ENCODE measurements around the gene DDI2.
"Not testable (repeated sequence)": the region's sequence is repeated elsewhere in the genome, so short reads cannot be mapped to it uniquely, and the experiment has no call there.

DDI2 gene

DNA sequence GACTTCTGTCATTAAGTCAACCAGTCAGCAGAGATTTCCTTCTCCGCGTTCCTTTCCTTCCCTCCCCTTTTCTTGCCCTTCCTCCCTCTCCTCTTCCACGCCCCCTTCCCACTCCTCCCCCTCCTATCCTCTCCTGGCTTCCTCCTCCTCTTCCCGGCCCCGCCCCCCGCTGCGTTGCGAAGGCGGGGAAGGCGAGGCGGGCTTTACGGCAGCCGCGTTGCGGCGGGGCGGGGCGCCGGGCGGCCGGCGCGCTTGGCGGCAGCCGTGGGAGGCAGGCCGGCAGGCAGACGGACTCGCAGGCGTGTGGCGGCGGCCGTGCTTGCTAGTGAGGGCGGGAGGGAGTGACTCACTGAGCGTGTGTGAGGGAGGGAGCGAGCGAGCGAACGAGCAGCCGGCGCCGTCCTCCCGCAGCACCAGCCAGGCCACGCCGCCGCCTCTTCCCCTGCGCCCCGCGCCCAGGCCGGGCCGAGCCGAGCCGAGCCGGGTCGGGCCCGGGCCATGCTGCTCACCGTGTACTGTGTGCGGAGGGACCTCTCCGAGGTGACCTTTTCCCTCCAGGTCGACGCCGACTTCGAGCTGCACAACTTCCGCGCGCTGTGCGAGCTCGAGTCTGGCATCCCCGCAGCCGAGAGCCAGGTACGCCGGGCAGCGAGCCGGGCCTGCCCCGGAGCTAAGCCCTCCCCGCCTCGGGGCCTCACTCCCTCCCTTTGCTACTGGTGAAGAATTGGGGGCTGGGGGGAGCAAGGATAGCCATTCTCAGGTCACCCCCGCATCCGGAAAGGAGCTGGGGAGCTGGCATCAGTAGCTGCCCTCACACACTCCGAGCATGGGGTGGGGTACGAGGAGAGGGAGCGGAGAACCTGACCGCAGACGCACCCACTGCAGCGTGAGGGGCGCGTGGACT is at the start of gene DDI2:
Gene DDI2, plus strand, starts transcription at position 286 of the 904 bp plus-strand sequence. Its CDS starts 213 bp downstream, at position 499.
- peak; percentile 61 to 99 for DNase-seq

DNA sequence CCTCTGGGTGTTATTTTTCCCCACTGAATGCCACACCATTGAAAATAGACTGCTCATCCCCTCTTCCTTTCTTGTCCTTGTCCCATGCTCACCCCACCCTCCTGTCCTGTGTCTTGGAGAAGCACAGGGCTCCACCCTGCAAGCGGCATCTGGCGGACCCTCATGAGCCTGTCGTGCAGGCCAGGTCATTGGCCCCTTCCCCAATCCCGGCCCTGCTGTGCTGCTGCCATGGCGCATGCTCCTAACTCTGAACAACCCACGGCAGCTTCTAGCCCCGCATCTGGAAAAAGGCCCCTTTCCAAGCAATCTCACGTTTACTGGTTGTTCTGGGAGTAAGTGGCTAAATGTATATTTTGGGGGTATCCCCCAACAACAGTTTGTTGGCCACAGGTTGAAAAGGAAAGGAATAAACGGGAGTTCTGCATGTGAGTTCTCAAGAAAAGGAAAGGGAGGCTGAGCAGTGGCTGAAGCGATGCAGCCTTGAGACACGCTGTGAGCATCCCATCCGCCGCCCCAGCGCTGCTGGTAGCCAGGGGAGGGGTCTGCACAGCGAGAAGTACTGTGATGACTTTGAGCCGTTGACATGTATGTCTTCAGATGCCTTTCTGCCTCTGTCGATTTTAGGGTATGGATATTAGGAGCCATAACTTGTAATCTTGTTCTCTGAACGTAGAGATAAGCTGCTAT is 48.7 kb upstream of the DDI2 start:
- DNase-seq = no peak

DNA sequence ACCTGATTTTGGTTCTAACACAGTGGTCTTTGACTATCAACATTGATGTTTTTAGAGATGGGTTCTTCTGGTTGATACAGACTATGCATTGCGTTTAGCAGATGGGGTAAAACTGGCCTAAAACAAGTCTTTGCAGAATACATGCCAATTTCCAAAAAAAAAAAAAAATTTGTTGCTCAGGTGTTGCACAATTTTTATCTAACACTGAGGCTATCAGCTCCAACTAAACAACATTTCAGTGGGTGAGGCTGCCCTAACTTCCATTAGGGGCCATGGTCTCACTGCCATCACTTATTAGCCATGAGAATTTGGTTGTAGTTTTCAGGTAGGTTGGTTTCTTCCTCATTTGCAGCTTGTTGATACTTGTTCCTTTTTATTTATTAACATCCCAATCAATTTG is 46.4 kb upstream of the DDI2 start:
- DNase-seq = no peak

DNA sequence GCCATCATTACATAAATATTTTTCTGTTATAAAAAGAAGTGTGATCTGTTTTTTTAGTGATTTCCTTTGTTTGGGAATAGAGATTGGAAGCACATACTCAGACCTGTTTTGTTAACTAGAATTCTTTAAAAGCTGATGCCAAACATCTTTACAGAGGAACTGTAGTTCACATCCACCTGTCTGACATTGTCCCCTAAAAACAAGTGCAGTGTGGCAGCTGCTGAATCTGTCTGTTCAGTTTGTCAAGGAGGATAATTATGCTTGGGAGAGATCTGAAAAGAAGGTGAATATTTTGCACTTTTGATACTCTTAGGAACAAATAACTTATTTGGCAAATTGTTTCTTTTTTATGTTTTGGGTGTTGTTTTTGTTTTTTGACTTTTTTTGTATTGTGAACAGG is 46.0 kb upstream of the DDI2 start:
- no peak for DNase-seq

DNA sequence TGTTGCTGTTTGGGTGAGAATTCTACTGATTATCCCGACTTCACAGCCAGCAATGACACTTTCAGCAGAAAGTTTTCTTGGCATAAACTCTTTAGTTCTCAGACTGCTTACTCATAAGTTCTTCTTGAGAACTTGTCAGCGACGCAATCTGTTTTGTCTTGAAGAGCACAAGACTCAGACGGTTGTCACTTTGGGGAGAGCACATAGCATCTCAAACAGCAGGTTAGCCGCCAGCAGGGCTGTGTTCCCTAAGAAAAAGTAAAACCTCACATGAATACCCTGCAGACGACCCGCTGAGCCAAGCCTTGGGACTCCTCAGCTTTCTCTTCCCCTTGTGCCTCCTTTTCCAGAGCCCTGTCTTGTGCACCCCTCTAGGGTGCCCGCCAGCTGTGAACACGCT is 43.8 kb upstream of the DDI2 start:
- DNase-seq = no peak

DNA sequence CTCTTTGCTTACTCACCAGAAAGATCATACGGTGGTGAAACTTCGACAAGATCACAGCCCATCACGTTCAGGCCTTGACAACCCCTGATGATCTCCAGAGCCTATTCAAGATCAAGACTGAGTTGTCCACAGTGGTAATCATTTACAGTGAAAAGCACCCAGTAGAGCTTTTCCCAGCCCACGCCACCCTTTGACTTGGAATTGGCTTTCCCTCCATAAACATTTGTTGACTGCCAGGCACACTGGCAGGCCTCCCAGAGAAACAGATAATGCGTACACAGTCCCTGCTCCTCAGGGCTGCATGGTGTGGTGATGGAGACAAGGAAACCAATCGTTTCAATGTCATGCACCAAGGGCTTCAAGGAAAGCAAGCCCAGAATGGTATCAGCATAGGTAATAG is 42.5 kb upstream of the DDI2 start:
- no peak for DNase-seq

DNA sequence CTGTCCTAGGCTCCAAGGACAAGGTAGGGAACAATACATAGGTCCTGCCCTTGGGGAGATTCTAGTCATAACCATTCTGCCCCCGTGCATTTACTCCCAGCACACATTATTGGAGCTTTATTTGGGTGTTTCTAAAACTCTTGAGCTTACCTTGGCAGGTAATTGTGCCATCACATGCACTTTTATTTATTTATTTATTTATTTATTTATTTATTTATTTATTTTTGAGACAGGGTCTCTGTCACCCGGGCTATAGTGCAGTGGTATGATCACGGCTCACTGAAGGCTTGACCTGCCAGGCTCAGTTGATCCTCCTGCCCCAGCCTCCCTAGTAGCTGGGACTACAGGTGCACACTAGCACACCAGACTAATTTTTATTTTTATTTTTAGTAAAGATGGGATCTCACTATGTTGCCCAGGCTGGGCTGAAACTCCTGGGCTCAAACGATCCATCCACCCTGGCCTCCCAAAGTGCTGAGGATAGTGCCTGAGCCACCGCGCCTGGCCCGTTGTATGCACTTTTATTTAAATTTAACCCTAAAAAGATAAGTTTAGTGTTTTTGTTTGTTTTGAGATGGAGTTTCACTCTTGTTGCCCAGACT is 41.6 kb upstream of the DDI2 start:
- DNase-seq = no peak

DNA sequence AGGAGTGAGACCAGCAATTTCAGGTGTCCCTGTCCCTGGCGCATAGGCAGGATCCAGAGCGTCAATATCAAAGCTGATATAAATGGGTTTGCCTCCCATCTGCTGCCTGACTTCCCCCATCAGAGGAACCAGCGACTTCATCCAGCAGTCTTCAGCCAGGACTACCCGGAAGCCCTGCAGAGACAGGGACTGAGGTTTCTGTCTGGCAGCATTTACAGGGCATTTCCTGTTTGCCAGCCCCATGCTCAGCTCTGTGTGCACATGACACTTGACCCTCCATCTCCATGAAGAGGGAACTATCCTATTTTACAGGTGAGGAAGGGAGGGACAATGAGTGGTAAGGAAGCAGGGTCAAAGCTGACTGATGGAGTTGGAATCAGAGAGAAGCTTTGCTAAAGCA is 39.6 kb upstream of the DDI2 start:
- no peak for DNase-seq

DNA sequence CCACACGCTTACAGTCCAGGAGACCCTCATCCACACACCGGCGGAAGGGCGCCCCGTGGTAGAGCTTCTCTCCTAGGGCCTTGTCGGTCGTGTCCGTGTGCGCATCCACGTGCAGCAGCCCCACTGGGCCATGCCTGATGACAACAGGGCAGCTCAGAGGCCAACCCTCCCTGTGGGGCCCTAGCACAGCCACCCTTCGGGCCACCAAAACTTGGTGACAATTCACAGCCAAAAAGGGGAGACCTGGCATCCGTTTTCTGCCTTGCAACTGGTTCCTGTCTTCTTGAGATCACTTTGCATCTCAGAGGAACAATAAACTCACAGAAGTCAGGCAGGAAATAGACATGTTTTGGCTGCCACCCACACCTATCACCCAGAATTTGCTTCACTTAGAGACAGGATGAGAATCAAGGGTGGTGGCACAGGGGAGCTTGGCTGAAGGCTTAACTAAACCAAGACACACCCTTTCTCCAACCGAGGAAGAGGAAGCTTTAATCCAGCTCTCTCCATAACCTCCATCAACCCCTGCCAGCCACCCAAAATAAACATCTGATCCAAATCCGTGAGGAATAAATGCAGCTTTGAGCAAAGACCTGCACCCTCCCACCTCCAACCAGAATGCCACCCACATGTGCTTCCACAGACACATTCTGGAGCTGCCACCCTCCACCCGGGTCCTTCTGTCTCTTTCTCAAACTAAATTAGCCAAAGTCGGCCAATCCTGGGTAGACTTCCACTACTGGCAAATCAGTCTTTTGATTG is 38.2 kb upstream of the DDI2 start:
- DNase-seq = no peak

DNA sequence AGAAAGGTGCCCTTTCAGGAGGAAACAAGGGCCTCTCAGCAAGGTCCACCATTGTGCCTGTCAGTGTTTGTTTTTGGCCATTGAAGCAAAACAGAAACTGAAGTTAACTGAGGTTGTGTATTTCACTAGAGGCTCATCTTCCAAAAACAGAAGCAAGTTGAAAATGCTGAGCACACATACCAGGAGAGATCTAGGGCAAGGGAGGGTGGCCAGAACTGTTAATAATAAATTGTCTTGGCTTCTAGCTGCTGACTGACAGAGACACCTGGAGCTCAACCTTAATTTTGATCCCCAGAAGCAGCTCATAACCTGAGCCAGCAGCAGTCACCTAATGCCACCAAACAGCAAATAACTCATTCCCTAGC is 37.6 kb upstream of the DDI2 start:
- DNase-seq = no peak

DNA sequence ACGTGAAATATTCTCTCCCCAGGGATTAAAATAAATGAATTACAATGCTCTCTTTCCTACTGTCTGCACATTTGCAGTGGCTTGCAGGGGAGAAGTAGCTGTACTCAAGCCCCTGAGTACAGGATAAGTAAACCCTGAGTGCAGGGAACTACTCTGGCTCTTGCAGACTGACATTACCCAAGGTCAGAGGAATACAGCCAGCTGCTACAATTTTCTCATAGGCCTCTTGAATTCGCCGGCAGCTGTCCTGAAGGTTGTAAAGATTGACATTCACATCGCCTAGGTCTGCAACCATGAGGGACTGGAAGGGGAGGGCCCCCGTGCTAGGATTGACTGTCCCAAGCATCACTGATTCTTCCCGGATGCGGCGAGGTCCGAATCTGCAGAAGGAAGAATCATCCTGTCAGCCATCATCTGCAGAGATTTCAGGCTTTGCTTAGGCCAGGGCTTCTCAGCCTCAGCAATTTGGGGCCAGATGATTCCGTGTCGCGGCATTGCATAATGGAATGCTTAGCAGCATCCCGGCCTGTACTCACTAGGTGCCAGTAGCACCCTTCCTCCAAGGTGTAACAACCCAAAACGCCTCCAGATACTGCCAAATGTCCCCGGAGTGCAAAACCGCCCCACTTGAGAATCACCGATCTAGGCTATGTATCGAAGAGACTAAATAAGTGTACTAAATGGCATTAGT is 34.1 kb upstream of the DDI2 start:
- DNase-seq = no peak

DNA sequence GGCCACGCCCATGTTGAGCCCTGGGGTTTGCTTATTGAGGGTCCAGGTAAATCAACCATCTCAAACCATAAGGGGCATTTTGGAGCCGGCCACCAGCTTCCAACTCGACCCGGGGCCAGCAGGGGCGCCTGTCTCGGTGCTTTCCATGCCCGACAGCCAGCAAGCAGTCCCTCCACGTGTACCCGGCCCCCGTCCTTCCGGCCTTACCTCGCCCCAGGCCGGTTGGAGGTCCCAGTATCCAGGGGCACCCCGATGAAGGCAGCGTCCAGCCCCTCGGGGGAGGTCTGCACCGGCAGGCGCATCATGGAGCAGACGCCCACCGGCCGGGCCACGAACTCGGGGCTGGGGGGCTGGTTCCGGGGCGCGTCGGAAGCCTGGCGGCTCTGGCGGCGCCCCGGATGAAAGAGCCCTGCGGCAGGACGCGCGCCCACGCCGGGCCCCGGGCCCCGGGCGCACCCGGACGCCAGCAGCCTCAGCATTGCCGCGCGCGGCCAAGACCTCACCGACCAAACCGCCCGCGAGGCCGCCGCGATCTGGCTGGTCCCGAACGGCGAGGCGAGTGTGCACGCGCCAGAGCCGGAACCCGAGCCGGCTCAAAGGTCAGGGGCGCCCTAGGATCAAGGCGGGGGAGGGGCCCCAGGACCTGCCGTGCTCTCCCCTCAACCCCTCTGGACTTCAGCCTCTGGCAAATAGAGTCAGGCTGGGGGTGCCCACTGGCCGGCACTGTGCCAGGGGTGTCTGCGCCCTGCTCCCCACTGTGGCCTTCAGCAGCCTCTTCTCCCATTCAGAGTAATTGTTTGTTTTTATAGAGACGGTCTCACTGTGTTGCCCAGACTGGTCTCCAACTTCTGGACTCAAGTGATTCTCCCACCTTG is 32.5 kb upstream of the DDI2 start, which contains the start of gene AGMAT:
Gene AGMAT, minus strand, starts transcription at position 563 of the 875 bp plus-strand sequence. Its CDS starts 84 bp downstream, at position 479.
- no peak for DNase-seq

DNA sequence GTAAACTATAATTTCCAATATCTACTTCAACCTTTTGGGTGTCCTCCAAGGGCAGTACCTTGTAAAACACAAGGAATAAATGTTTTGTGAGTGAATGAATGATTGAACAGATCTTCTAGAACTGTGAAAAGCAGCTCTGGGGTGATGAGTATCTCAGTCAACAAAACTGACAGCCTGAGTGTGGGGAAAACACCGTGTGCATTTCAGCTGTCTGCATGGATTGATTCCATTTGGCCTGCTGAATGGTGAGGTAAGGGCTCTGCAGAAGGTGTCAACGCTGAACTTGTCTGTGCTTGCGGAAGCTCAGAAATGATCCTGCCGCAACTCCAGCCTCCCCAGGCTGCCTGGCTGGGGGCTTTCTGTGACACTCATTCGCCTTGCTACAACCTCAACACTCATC is 25.0 kb upstream of the DDI2 start:
- no peak for DNase-seq

DNA sequence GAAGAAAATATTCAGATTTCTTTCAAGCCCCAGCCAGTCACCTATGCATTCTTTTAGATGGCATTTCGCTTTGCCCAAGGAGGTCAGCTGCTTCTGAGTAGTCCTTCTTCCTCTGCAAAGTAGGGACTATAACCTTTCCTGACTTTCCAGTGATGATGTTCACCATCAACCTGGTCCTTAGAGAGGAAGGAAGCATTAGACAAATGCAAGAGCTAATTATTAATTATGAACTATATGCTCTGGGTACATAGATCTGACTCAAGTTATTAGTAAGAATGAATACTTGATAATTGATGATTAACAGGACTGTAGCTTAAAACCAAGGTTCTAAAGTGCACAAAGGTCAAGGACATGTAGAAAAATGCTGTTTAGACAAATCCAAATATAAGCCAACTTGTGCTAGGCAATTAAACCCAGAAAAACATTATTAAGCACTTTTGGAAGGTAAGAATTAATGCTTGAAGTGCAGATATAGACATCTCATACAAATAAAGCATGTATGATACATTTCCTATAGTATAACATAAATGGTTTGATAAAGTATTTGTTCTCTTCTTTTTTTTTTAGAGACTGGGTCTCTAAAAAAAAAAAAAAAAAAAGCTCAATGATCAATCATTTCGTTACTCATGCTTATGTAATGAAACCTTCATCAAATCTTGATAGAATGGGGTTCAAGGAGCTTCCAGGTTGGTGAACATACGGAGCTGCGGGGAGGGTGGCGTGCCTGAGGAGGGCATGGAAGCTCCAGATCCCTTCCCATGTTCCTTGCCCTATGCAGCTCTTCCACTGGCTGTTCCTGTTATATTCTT is 21.2 kb upstream of the DDI2 start:
- no peak for DNase-seq

DNA sequence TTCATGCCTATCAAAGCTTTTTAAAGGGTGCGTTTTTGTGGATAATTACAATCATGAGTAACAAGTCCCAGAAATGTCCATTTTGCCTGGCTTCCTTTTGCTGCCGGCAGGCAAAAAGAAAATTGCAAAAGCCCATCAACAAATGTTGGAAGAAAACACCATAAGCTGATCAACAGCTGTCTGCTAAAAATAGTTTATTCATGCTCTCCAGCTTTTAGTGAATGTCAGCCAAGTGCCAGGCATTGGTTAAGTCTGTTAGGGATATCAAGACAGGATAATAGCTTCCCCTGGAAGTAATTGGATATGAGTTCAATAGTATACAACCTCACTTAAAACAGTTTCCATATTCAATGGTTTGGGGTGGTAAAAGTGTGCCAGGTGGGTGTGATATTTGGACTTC is 18.8 kb upstream of the DDI2 start:
- DNase-seq = no peak

DNA sequence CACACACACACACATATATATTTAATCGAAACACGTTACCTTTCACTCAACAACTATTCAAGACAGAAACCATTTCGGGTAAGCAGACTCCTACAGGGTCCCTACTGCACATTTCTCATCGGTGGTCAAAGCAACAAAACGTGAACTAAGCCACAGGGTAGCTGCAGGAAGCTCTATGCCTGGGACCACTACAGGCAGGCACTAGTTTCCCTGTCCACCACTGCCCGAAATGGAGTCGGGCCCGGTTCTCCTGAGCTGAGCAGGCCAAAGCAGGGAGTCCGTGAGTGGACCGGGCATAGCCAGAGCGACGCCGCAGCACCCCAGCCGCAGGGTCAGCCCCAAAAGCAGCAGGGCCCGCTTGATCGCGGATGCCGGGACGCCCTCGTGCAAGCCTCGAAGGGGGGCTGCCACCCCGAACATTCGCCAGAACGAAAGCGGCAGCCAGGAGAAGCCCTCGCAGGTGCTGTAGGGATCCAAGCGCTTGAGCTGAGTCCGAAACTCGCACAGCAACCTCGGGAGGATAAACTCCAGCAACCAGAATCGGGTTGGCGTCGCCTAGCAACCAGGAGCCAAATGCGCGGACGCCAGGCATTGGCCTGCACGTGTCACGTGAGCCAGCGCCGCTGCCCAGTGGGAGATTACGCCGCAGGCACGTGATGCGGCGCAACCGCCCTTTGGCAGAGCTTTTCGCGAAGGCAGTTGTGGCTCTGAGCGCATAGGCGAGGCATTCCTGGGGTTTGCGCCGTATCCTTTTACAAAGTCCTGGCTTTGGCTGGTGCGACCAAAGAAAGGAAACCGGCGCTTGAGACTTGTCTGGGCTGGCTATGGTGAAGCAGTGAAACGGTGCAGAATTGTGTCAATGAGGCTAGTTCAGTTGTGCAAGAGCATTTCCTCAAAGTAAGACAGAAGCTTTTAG is 13.9 kb upstream of the DDI2 start:
- DNase-seq = peak; percentile 63 to 86

DNA sequence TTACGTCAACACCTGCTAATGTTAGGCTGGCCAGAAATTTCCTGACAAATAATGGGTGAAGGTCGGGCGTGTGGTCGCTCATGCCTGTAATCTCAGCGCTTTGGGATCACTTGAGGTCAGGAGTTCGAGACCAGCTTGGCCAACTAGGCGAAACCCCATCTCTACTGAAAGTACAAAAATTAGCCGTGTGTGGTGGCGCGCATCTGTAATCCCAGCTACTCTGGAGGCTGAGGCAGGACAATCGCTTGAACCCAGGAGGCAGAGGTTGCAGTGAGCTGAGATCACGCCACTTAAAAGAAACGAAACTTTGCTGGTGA is 13.3 kb upstream of the DDI2 start:
- not testable (repeated sequence) for DNase-seq

DNA sequence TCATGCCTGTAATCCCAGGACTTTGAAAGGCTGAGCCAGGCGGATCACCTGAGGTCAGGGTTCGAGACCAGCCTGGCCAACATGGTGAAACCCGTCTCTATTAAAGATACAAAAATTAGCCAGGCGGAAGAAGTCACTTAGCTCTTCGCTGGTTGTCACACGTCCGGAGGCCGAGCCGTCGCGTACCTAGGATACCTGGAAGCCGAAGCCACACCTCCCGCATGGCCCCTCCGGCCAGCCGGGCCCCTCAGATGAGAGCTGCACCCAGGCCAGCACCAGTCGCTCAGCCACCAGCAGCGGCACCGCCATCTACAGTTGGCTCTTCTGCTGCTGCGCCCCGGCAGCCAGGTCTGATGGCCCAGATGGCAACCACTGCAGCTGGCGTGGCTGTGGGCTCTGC is 12.9 kb upstream of the DDI2 start:
- DNase-seq = not testable (repeated sequence)
